Coronary artery (tissue), 2 donors: ENCODE results near the gene IFNA8.
A peak's percentile ranks its signal among the peaks of the same experiment; 100 is the strongest.

Source experiments
- DNase-seq: peaks from one replicate; pipeline ENCODE4 v3.0.0-alpha.2; 2017; ENCODE audit warnings: low spot score
- H3K27ac ChIP-seq, 2 donors: fragments of 200-600 bp; sonication (generic); one replicate each; pipeline ENCODE4 v1.5.1; 2016 to 2019
- H3K4me3 ChIP-seq: fragments of 200-600 bp; sonication (generic); 2 replicates; pipeline ENCODE4 v1.5.1; 2016; ENCODE audit warnings: mild to moderate bottlenecking, moderate library complexity
- TF ChIP-seq, protein P1 (sequence below): fragments of 200-600 bp; sonication (generic); IDR thresholded peaks from one replicate; pipeline ENCODE4 v1.5.1; 2019; ENCODE audit warnings: antibody characterized with exemption

Gene IFNA8

DNA sequence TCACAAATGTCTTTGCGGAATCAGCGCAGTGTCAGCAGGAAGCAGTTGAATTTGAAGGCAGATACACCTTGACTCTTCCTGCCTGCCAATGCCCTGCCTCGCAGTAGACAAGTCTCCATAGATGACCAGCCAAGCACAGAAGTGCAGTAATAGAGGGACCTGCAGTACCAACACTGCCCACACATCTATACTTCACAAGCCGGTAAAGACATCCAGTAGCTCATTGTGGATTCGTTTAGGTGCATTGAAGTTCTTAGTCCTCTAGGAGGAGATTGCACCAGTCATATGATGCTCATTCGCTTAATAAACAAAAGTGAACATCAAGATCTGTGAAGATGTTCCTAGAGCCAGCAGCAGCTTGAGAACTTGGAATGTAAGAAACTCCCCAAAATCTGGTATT, 16.6 kb upstream of the IFNA8 start:
- TF ChIP-seq, protein P1, sequence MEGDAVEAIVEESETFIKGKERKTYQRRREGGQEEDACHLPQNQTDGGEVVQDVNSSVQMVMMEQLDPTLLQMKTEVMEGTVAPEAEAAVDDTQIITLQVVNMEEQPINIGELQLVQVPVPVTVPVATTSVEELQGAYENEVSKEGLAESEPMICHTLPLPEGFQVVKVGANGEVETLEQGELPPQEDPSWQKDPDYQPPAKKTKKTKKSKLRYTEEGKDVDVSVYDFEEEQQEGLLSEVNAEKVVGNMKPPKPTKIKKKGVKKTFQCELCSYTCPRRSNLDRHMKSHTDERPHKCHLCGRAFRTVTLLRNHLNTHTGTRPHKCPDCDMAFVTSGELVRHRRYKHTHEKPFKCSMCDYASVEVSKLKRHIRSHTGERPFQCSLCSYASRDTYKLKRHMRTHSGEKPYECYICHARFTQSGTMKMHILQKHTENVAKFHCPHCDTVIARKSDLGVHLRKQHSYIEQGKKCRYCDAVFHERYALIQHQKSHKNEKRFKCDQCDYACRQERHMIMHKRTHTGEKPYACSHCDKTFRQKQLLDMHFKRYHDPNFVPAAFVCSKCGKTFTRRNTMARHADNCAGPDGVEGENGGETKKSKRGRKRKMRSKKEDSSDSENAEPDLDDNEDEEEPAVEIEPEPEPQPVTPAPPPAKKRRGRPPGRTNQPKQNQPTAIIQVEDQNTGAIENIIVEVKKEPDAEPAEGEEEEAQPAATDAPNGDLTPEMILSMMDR, result no peak
- H3K4me3 ChIP-seq, result no peak overlapping the region
- no peak for DNase-seq
- no peak overlapping the region for H3K27ac ChIP-seq

DNA sequence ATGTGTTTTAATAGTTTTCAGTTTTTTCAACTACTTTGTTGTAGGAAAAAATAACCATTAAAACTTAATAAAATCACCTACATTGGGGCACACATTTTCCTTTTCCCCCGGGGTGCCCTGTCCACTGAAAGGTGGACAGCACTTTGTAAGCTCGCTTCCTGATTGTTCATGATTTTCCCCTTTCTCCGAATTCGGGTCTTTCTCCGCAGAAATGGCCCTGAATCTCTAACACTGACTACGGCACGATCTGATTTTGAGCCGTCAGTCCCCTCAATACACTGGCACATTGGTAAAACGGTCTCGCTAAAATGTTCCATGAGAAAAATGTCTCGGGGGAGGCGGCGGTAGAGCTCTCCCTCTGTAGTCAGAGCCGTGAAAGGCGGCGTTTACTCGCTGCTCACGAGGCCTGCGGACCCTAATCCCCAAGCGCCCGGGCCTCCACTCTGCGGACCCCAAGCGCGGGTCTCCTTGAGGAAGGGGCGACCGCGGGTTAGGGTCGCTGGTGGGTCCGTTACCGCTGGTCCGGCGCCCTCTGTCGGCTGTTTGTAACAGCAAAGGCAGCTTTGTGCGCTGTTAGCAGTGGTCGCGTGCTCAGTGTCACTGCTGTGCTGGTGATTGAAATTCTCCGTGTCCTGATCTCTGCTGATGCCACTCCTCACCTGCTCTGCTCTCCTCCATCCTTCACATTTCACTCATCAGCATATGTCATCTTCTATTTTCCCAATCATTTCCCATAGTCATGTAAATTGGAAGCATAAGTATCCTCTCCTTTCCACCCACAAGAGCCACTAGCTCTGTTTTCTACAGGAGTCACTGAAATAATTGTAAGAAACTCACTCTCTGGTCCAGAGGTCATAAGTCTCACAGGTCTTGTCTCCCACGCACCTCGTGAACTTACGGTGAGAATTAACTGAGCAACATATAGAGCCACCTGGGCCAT, 12.9 kb upstream of the IFNA8 start:
- H3K4me3 ChIP-seq, result peak overlapping the region; percentile 76
- TF ChIP-seq, protein P1, result peak; percentile 42
- DNase-seq, result no peak
- no peak overlapping the region for H3K27ac ChIP-seq

DNA sequence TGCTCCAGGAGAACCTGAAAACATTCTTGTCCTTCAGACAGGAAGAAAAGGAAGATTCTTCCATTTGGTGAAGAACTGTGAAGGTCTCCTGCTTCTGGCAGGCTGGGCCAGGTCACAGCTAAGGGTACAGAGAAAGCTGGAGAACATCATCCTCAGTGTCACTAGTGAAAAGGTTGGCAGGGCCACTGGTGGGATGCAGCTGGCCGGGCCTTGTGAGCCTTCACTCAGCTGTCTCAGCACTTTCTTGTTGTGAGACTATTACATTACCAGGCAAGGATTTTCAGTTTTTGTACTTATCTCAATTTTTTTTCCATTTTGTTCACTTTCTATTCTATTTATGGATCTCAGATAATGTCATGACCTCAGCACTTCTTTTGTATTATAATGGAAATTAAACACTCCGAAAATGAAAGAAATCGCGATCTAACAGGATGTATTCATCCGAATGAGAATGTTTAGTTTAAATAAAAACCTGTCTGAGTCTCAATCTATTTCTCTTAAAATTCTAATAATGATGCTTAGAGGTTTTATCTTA, 9.9 kb upstream of the IFNA8 start:
- Histone ChIP-seq H3K4me3 (no peak overlapping the region), H3K27ac (no peak overlapping the region)
- TF ChIP-seq, protein P1, result no peak
- DNase-seq, result no peak

DNA sequence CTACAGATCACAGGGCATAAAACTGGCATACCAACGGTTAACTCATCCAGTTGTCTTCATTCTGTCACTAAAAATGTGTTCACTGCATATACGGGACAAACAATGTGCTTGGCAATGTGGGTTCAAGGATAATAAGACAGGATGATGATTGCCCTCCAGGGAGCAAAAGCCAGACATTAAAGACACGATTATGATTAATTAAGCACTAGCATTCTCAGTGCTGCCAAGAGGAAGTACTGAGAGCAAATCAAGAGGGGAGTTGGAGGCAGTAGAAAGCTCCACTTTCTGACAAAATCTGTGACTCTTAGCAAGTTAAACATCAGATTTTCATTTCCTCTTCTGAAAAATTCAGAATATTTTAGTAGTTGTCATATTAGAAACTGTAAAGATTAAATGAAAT, 9.0 kb upstream of the IFNA8 start:
- TF ChIP-seq, protein P1, result no peak
- Histone ChIP-seq H3K4me3 (no peak overlapping the region), H3K27ac (no peak overlapping the region)
- DNase-seq, result no peak

DNA sequence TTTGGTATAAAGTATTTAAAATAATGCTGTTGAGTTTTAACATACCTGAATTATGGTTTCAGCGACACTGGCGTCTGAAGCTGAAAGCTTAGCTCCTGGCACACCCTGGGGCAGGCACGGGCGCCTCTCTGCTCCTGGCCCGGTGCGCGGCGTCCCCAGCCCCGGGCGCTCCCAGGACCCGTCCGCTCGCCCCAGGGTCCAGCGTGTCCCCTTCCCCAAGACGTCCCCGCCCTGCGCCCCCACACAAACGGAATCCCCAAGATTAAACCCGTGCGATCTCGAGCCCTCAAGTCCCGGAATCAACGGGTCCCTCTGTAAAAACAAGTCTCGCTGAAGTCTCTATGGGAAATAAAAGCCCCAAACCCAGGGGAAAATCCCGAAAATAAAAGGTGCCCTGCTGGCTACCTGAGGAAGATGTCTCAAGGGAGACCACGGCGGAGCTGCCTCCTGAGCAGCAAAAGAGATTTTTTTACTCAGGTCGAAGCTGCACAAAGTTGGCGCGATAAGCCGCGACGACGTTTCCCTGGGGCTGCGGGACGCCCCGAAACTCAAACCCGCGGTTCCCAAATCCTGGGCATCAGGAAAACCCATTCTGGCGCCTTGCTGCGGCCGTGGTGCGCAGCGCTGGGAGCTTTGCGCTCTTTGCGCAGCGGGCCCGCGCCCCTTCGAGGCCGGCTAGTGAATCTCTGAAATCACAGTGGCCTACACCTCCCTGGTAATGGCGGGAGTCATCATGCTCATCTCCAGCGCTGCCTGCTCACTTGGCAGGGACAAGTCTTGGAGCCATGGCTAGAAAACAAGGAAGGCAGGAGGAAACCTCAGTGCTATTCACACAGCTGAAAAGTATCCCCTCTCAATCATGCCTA, 6.3 kb upstream of the IFNA8 start:
- Histone ChIP-seq H3K4me3 (peak overlapping the region; percentile 52), H3K27ac (no peak overlapping the region)
- DNase-seq, result no peak
- TF ChIP-seq, protein P1, result no peak

DNA sequence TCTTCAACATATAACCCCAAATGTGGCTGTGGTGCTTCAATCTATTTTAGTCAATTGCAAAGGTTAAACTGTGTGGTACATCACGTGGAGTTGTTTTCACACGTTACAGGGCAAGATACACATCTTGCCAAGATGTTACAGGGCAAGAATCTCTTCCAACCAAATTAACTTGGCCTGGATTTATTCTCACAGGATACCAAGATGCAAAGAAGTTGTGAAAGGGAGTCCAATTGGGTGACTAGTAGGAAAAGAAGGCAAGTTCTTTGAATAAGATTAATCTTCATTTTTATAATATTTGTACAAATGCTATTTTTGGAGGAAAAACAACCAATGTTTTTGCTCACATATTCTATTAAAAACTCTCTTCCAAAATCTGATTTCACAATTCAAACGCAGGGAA, 4.8 kb upstream of the IFNA8 start:
- DNase-seq, result no peak
- TF ChIP-seq, protein P1, result no peak
- Histone ChIP-seq H3K4me3 (no peak overlapping the region), H3K27ac (no peak overlapping the region)
